RWPE2 (cell line): ENCODE data around the gene THSD7A.

Source experiments
- ATAC-seq: fragments of 200-7000 bp; cut with Tn5 transposase; 3 replicates; pipeline ENCODE4 v1.9.1; 2021; ENCODE audit warnings: low read depth
- DNase-seq: peaks from one replicate; pipeline ENCODE4 v3.0.0-alpha.2; 2020; ENCODE audit warnings: low spot score
- H3K27ac ChIP-seq: fragments of 450-650 bp; 2 replicates; pipeline ENCODE4 v1.5.1; 2017; ENCODE audit warnings: mild to moderate bottlenecking; ENCODE audit not compliant: poor library complexity, severe bottlenecking
- H3K27me3 ChIP-seq: fragments of 250-450 bp; sonication (Bioruptor Pico); 2 replicates; pipeline ENCODE4 v1.5.1; 2021; ENCODE audit warnings: mild to moderate bottlenecking, moderate library complexity; ENCODE audit not compliant: insufficient read depth, poor library complexity, severe bottlenecking
- H3K36me3 ChIP-seq: fragments of 250-450 bp; sonication (Bioruptor Pico); 2 replicates; pipeline ENCODE4 v1.5.1; 2020; ENCODE audit warnings: low read depth, mild to moderate bottlenecking, moderate library complexity
- H3K4me1 ChIP-seq: fragments of 250-450 bp; sonication (Bioruptor Pico); 2 replicates; pipeline ENCODE4 v1.5.1; 2021; ENCODE audit warnings: mild to moderate bottlenecking, moderate library complexity; ENCODE audit not compliant: insufficient read depth, poor library complexity, severe bottlenecking
- H3K4me3 ChIP-seq: fragments of 250-450 bp; sonication (Bioruptor Pico); 2 replicates; pipeline ENCODE4 v1.5.1; 2021; ENCODE audit warnings: mild to moderate bottlenecking, moderate library complexity; ENCODE audit not compliant: severe bottlenecking
- H3K9me3 ChIP-seq: fragments of 250-450 bp; sonication (Bioruptor Pico); 2 replicates; pipeline ENCODE4 v1.5.1; 2021; ENCODE audit warnings: mild to moderate bottlenecking, moderate library complexity; ENCODE audit not compliant: severe bottlenecking
- CTCF ChIP-seq: fragments of 450-650 bp; IDR thresholded peaks from one replicate; pipeline ENCODE4 v1.5.1; 2017; ENCODE audit warnings: mild to moderate bottlenecking, moderate library complexity; ENCODE audit not compliant: poor library complexity, severe bottlenecking

THSD7A gene

GRCh38 chr7:11517853-11518252 lies 314.1 kb downstream of the THSD7A start:
- Histone ChIP-seq H3K27me3 (peaks cover 6% of the 10 kb centered on the region), H3K4me3 (no peak overlapping the region), H3K27ac (no peak overlapping the region), H3K4me1 (peaks cover 5% of the 10 kb centered on the region), H3K9me3 (no peaks in the 10 kb centered on the region), H3K36me3 (no peaks in the 10 kb centered on the region)
- ATAC-seq = no peak
- no peak for TF ChIP-seq CTCF
- DNase-seq = no peak

- Histone ChIP-seq H3K9me3 (no peaks in the 10 kb centered on the region), H3K36me3 (no peaks in the 10 kb centered on the region), H3K4me3 (no peak overlapping the region), H3K4me1 (no peaks in the 10 kb centered on the region), H3K27ac (no peak overlapping the region), H3K27me3 (peaks cover 6% of the 10 kb centered on the region)
- ATAC-seq (no peak), DNase-seq (no peak)
- TF ChIP-seq CTCF = no peak
These were observed 315.7 kb downstream of the THSD7A start for GRCh38 chr7:11516328-11516727.

GRCh38 chr7:11513460-11513859 lies 318.5 kb downstream of the THSD7A start:
- Histone ChIP-seq H3K27me3 (peaks cover 6% of the 10 kb centered on the region), H3K4me1 (no peaks in the 10 kb centered on the region), H3K27ac (no peak overlapping the region), H3K36me3 (no peaks in the 10 kb centered on the region), H3K4me3 (no peak overlapping the region), H3K9me3 (no peaks in the 10 kb centered on the region)
- DNase-seq (no peak), ATAC-seq (no peak)
- TF ChIP-seq CTCF = no peak

GRCh38 chr7:11507929-11508328 lies 324.1 kb downstream of the THSD7A start:
- no peak for DNase-seq

More at GRCh38 chr7:11507929-11508328, 324.1 kb downstream of the THSD7A start:
- H3K4me3 ChIP-seq = no peak overlapping the region
- H3K27ac ChIP-seq = no peak overlapping the region
- no peaks in the 10 kb centered on the region for H3K27me3 ChIP-seq
- H3K4me1 ChIP-seq = no peaks in the 10 kb centered on the region
- ATAC-seq = no peak
- H3K9me3 ChIP-seq = no peaks in the 10 kb centered on the region
- TF ChIP-seq CTCF = no peak
- H3K36me3 ChIP-seq = no peaks in the 10 kb centered on the region
